ENCODE data around the gene EFCAB14. TPM values are rescaled to one million over a fixed set of nuclear protein-coding genes. Genes with fewer than 3 reads are reported as not detected.

EFCAB14 gene
- total and polyA plus RNA-seq, 2 of the 8 experiments (the other 6 are each of a cell fraction or from before 2014, with no cell fraction given), result 19.4 to 40.4 TPM

DNA sequence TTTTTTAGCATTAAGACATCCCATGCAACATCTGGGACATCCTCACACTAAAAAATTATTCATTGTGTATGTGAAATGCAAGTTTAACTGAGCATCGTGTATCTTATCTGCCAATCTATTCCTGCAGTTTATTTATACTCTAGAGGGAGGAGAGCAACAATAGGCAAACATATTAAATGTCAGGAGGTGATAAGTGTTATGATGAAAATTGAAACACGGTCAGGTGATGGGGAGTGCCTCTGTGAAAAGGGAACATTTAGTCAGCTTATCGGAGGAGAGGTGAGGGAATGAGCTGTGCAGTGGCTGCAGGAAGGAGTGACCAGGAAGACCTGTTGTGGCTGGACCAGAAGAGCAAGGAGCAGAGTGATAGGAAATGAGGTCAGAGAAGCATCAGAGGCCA is 775 bp upstream of the EFCAB14 start:
- ChIA-PET POLR2A (ENCODE audit: partially characterized antibody) (interaction anchor here (1.5 kb wide), 1 partner anchor 103 kb away, joined by 4 read pairs; the partner anchor contains the start of gene MOB3C), CTCF (ENCODE audit: partially characterized antibody) (interaction anchor here (0.6 to 1.4 kb wide), 5 partner anchors 12 to 303 kb away, joined by 3 to 5 read pairs (median 3); no protein-coding TSS in a partner anchor)
- no peak for TF ChIP-seq SIN3A (conservative IDR thresholded peaks at IDR 0.05 in 1 of 2, IDR thresholded peaks at IDR 0.05 in 1 of 2; ENCODE audit: low read depth in 1 of 2, low read length in 2 of 2)
- no peak for TF ChIP-seq NANOG (IDR thresholded peaks at IDR 0.05; ENCODE audit: insufficient read depth, low read depth, low read length, poor library complexity, severe bottlenecking)
- TF ChIP-seq CTBP2 (IDR thresholded peaks at IDR 0.05; ENCODE audit: borderline replicate concordance, insufficient read depth, insufficient read length, low read length), result no peak
- TF ChIP-seq CREB1 (IDR thresholded peaks at IDR 0.05), result no peak
- no peak for TF ChIP-seq PHF8 (conservative IDR thresholded peaks at IDR 0.05; ENCODE audit: low read depth, low read length)
- TF ChIP-seq CHD1 (IDR thresholded peaks at IDR 0.05; ENCODE audit: low read depth, low read length), result no peak
- TF ChIP-seq SP1 (IDR thresholded peaks at IDR 0.05; ENCODE audit: low read depth, low read length), result no peak
- no peak for TF ChIP-seq TBP (IDR thresholded peaks at IDR 0.05; ENCODE audit: low read depth, low read length)
- TF ChIP-seq NRF1 (IDR thresholded peaks at IDR 0.05; ENCODE audit: low read depth, low read length), result no peak
- TF ChIP-seq, protein P1, sequence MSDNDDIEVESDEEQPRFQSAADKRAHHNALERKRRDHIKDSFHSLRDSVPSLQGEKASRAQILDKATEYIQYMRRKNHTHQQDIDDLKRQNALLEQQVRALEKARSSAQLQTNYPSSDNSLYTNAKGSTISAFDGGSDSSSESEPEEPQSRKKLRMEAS (IDR thresholded peaks at IDR 0.05), result no peak
- TF ChIP-seq KDM1A (IDR thresholded peaks at IDR 0.05; ENCODE audit: borderline replicate concordance, low read length), result no peak
- no peak for TF ChIP-seq CBX8 (IDR thresholded peaks at IDR 0.05; ENCODE audit: borderline replicate concordance, low read depth, low read length)
- no peak for TF ChIP-seq EZH2 (IDR thresholded peaks at IDR 0.05; ENCODE audit: low read depth, low read length, severe bottlenecking)

More for the DNA sequence above, 775 bp upstream of the EFCAB14 start:
- Histone ChIP-seq H3K4me2 (ENCODE audit: insufficient read depth in 1 of 2, low read depth in 2 of 2, low read length in 2 of 2) (peak overlapping the region; percentile 49 to 91; a peak in 3 of 4 replicates), H4K5ac (ENCODE audit: insufficient read length, low read depth, low read length) (no peak overlapping the region), H3K23ac (ENCODE audit: insufficient read length) (no peak overlapping the region), H4K91ac (replicated peaks; ENCODE audit: insufficient read length, low read length) (peak overlapping the region; percentile 92), H3K4me1 (replicated peaks in 1 of 4; ENCODE audit: control insufficient read depth in 3 of 4, insufficient read depth in 4 of 4, low read length in 3 of 4) (peaks cover 5 to 22% (median 10%) of the 10 kb centered on the region in 4 experiments), H2BK20ac (ENCODE audit: low read length) (no peak overlapping the region), H3K56ac (replicated peaks; ENCODE audit: insufficient read length, low read depth, low read length) (no peak overlapping the region), H3K18ac (ENCODE audit: extremely low read depth, low read length) (no peak overlapping the region), H3K23me2 (ENCODE audit: low read depth, low read length) (peaks cover 4% of the 10 kb centered on the region), H3K4ac (replicated peaks; ENCODE audit: insufficient read length, low read depth, low read length) (no peak overlapping the region), H3K9ac (replicated peaks in 1 of 4; ENCODE audit: extremely low read depth in 1 of 4, low read depth in 3 of 4, low read length in 3 of 4) (no peak overlapping the region), H3K27me3 (replicated peaks in 1 of 4; ENCODE audit: control insufficient read depth in 3 of 4, extremely low read depth in 1 of 4, insufficient read depth in 3 of 4, low read length in 3 of 4) (no peaks in the 10 kb centered on the region; a peak in 1 of 7 replicates), H3K36me3 (ENCODE audit: control insufficient read depth in 2 of 4, insufficient read depth in 4 of 4, low read length in 3 of 4) (peaks cover 0 to 18% (median 11%) of the 10 kb centered on the region in 4 experiments; a peak in 6 of 8 replicates), H2AK5ac (ENCODE audit: low read depth, low read length) (no peak overlapping the region), H2BK120ac (replicated peaks; ENCODE audit: low read depth, low read length) (no peak overlapping the region), H3K9me3 (ENCODE audit: insufficient read depth in 2 of 2, low read depth in 1 of 2, low read length in 1 of 2) (no peaks in the 10 kb centered on the region), H2BK12ac (ENCODE audit: low read depth, low read length) (no peak overlapping the region; the same call in 1 of the 2 replicates), H3K4me3 (ENCODE audit: extremely low read depth in 1 of 4, insufficient read depth in 2 of 4, low read depth in 3 of 4, low read length in 4 of 4) (peak overlapping the region in 3 of 4 experiments; percentile 75 to 95 (median 84); a peak in 5 of 8 replicates), H3K27ac (ENCODE audit: low read depth, low read length) (no peak overlapping the region), H2BK5ac (ENCODE audit: low read depth, low read length) (no peak overlapping the region), H2AFZ (ENCODE audit: low read length) (peak overlapping the region; percentile 6; the same call in 1 of the 2 replicates), H3K14ac (ENCODE audit: insufficient read length) (no peak overlapping the region), H3K79me1 (ENCODE audit: low read depth, low read length) (peaks cover 10% of the 10 kb centered on the region), H4K8ac (ENCODE audit: extremely low read depth, insufficient read depth, low read length) (no peak overlapping the region), H2BK15ac (ENCODE audit: low read length) (no peak overlapping the region), H4K20me1 (replicated peaks in 1 of 2; ENCODE audit: control insufficient read depth in 1 of 2, insufficient read depth in 2 of 2, low read length in 2 of 2) (peaks cover 7 to 10% of the 10 kb centered on the region in 2 experiments), H3K79me2 (ENCODE audit: control insufficient read depth in 1 of 2, insufficient read depth in 2 of 2, low read length in 2 of 2) (peaks cover 4 to 25% of the 10 kb centered on the region in 2 experiments; a peak in 3 of 4 replicates)
- no peak for DNase-seq (ENCODE audit: low read depth in 1 of 2, low spot score in 2 of 2)
- no peak for FAIRE-seq
- WGBS, 2 experiments (ENCODE audit: extremely low coverage in 1 of 2, insufficient coverage in 1 of 2, insufficient read length in 1 of 2, insufficient replicate concordance in 2 of 2, low coverage in 1 of 2, low lambda C conversion rate in 2 of 2, missing lambda C conversion rate in 1 of 2), result 73% methylated on average over 3 of the region's 3 CpGs; no CpG with 5 or more reads in 1 of the 2 experiments
